Activated CD8-positive, alpha-beta T cell treated with anti-CD3 and anti-CD28 coated beads for 36 hours (primary cell): Measurements from ENCODE around the gene FGF19. TPM values are rescaled to one million over a fixed set of nuclear protein-coding genes. Genes with fewer than 3 reads are reported as not detected.
A peak's percentile ranks its signal among the peaks of the same experiment; 100 is the strongest.

Experiments
- ATAC-seq: fragments of 200-7000 bp; cut with Tn5 transposase; one replicate; pipeline ENCODE4 v1.10.0; 2021; ENCODE audit warnings: mild to moderate bottlenecking, moderate library complexity
- CTCF ChIA-PET: fragments of 350-600 bp; sonication (Branson Sonifier 250); formaldehyde crosslinking; loops from one replicate; lab custom pipeline; 2021; ENCODE audit warnings: antibody characterized with exemption; lab: Charles Lee
- POLR2A ChIA-PET: fragments of 350-600 bp; sonication (Branson Sonifier 250); formaldehyde crosslinking; loops from one replicate; lab custom pipeline; 2021; ENCODE audit warnings: antibody characterized with exemption; lab: Charles Lee
- DNase-seq: peaks from one replicate; pipeline ENCODE4 v3.0.0-alpha.2; 2020
- H3K27ac Mint-ChIP-seq: one replicate; pipeline ENCODE4 v1.8.0; 2021; ENCODE audit warnings: mild to moderate bottlenecking, mixed read lengths
- H3K27me3 Mint-ChIP-seq: one replicate; pipeline ENCODE4 v1.8.0; 2021; ENCODE audit warnings: mixed read lengths
- H3K36me3 Mint-ChIP-seq: one replicate; pipeline ENCODE4 v1.8.0; 2021; ENCODE audit warnings: low read depth, mixed read lengths
- H3K4me1 Mint-ChIP-seq: one replicate; pipeline ENCODE4 v1.8.0; 2021; ENCODE audit warnings: low read depth, mixed read lengths
- H3K4me3 Mint-ChIP-seq: one replicate; pipeline ENCODE4 v1.8.0; 2021; ENCODE audit warnings: mild to moderate bottlenecking, moderate library complexity, mixed read lengths
- H3K9me3 Mint-ChIP-seq: one replicate; pipeline ENCODE4 v1.8.0; 2021; ENCODE audit warnings: mixed read lengths
- CTCF ChIP-seq: fragments of 200-600 bp; IDR thresholded peaks from one replicate; pipeline ENCODE4 v1.8.0; 2022; ENCODE audit warnings: antibody characterized with exemption, mild to moderate bottlenecking
- intact Hi-C: fragments of 100-400 bp; cut with micrococcal nuclease; formaldehyde crosslinking; loops from one replicate; pipeline ENCODE4 v1.10.0; 2022
- total RNA-seq, 2 experiments: library from RNA; stranded (reverse); gene quantifications; one replicate each; pipeline ENCODE4 v1.2.3, GENCODE V29; 2021

The FGF19 gene
- total RNA-seq, 2 experiments from 2014 or later, result not detected

DNA sequence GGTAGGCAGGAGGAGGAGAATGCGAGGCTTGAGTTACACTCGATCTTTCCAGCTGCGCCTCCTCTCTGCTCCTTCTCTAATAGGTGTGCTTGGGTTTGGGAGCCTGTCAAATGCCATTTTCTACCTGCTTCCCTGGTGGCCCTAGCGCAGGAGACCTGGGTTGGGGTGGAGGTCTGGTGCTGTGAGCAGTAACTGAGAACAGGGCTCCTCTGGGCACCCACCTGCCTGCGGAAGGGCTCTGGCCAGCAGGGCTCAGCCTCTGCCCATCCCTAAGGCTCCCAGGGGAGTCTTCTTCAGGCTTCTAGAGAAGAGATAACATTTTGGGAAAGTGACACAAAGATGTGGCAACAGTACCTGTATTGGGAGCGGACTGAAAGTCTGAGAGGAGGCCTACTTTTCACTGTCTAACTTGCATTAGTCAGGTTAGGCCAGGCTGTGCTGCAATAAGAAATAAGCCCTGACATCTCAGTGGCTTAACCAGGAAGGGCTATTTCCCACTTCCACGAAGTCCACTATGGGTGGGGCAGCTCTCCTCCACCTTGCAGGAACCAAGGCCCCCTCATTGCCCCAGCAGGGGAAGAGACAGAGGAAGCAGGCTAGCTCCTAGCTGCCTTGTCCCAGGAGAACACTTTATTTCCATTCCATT, 21.0 kb downstream of the FGF19 start:
- peaks cover 7% of the 10 kb centered on the region for H3K27me3 Mint-ChIP-seq
- no peaks in the 10 kb centered on the region for H3K36me3 Mint-ChIP-seq
- intact Hi-C loops, result loop anchor here (10.0 kb wide), 1 partner anchor 512 kb away; no protein-coding TSS in a partner anchor
- ATAC-seq, result no peak
- CTCF ChIA-PET, result no interaction called here
- no peak for DNase-seq
- H3K27ac Mint-ChIP-seq, result no peak overlapping the region
- TF ChIP-seq CTCF, result no peak
- peaks cover 4% of the 10 kb centered on the region for H3K4me1 Mint-ChIP-seq
- H3K4me3 Mint-ChIP-seq, result no peak overlapping the region
- POLR2A ChIA-PET, result no interaction called here
- H3K9me3 Mint-ChIP-seq, result no peaks in the 10 kb centered on the region

- Mint-ChIP-seq H3K27me3 (peaks cover 7% of the 10 kb centered on the region), H3K36me3 (no peaks in the 10 kb centered on the region), H3K4me3 (no peak overlapping the region), H3K9me3 (no peaks in the 10 kb centered on the region), H3K4me1 (peaks cover 4% of the 10 kb centered on the region), H3K27ac (no peak overlapping the region)
- CTCF ChIA-PET, result no interaction called here
- ATAC-seq (no peak), DNase-seq (no peak)
- POLR2A ChIA-PET, result no interaction called here
- intact Hi-C loops, result loop anchor here (10.0 kb wide), 1 partner anchor 513 kb away; no protein-coding TSS in a partner anchor
- no peak for TF ChIP-seq CTCF
Measured at GRCh38 chr11:69682221-69682620, 21.6 kb downstream of the FGF19 start.

GRCh38 chr11:69680688-69681087, 23.1 kb downstream of the FGF19 start:
- CTCF ChIA-PET, result no interaction called here
- ATAC-seq, result no peak
- no peaks in the 10 kb centered on the region for H3K9me3 Mint-ChIP-seq
- POLR2A ChIA-PET, result no interaction called here
- H3K27ac Mint-ChIP-seq, result no peak overlapping the region
- no peak overlapping the region for H3K4me3 Mint-ChIP-seq
- peaks cover 3% of the 10 kb centered on the region for H3K4me1 Mint-ChIP-seq
- peaks cover 4% of the 10 kb centered on the region for H3K27me3 Mint-ChIP-seq
- no peak for TF ChIP-seq CTCF
- DNase-seq, result no peak
- intact Hi-C loops, result loop anchor here (10.0 kb wide), 1 partner anchor 514 kb away; no protein-coding TSS in a partner anchor
- H3K36me3 Mint-ChIP-seq, result no peaks in the 10 kb centered on the region

DNA sequence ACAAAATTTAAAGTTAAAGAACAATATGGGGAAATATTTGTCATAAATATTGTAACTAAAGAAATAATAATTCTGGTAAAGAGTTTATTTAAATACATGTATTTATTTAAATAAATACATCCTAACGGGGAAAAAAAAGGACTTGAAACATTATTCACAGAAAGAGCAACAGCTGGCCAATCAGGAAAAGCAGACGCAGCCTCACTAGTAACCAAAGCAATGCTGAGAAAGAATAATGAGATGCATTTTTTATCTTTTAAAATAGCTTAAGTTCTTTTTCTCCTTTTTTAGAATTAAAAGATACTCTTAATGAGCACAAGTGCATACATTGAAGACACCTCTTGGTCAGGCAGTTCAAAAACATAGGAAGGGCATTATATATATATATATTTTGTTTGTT, 26.1 kb downstream of the FGF19 start:
- ChIA-PET POLR2A (no interaction called here), CTCF (no interaction called here)
- Mint-ChIP-seq H3K27ac (no peak overlapping the region), H3K4me3 (no peak overlapping the region), H3K27me3 (peaks cover 1% of the 10 kb centered on the region), H3K9me3 (no peaks in the 10 kb centered on the region), H3K36me3 (peaks cover 4% of the 10 kb centered on the region), H3K4me1 (peaks cover 12% of the 10 kb centered on the region)
- no peak for ATAC-seq
- intact Hi-C loops, result no loop called here
- no peak for TF ChIP-seq CTCF
- DNase-seq, result no peak

- TF ChIP-seq CTCF, result no peak
- Mint-ChIP-seq H3K36me3 (peaks cover 12% of the 10 kb centered on the region), H3K4me1 (peaks cover 22% of the 10 kb centered on the region), H3K9me3 (no peaks in the 10 kb centered on the region), H3K4me3 (peak within 1 kb of the TSS; percentile 90), H3K27me3 (peaks cover 1% of the 10 kb centered on the region), H3K27ac (peak within 1 kb of the TSS; percentile 89)
- ATAC-seq, result peak; percentile 96
- POLR2A ChIA-PET, result interaction anchor here (0.6 to 1.3 kb wide), 5 partner anchors 13 to 508 kb away, joined by 3 to 4 read pairs (median 3); no protein-coding TSS in a partner anchor
- intact Hi-C loops, result no loop called here
- peak; percentile 96 for DNase-seq
- CTCF ChIA-PET, result interaction anchor here (1.1 to 2.2 kb wide), 4 partner anchors 10 to 168 kb away, joined by 3 to 7 read pairs (median 4); no protein-coding TSS in a partner anchor
Measured at GRCh38 chr11:69674886-69675714, 28.7 kb downstream of the FGF19 start, which contains the start of gene LTO1. Gene LTO1, minus strand, starts transcription at chr11:69675353. Its CDS starts 114 bp downstream, at chr11:69675239.
